WERI-Rb-1 (cell line): ENCODE measurements around the gene CDKAL1.
A peak's percentile ranks its signal among the peaks of the same experiment; 100 is the strongest.
"Not testable (repeated sequence)": the region's sequence is repeated elsewhere in the genome, so short reads cannot be mapped to it uniquely, and the experiment has no call there.

Source experiments
- DNase-seq: peaks from one replicate; pipeline ENCODE4 v3.0.0-alpha.2; 2020
- H3K27ac ChIP-seq: fragments of 250-450 bp; sonication (Bioruptor Pico); 2 replicates; pipeline ENCODE4 v1.5.1; 2020; ENCODE audit warnings: mild to moderate bottlenecking, moderate library complexity
- H3K27me3 ChIP-seq: fragments of 250-450 bp; sonication (Bioruptor Pico); 2 replicates; pipeline ENCODE4 v1.5.1; 2021; ENCODE audit warnings: mild to moderate bottlenecking, low read depth, moderate library complexity; ENCODE audit not compliant: insufficient read depth, severe bottlenecking
- H3K36me3 ChIP-seq: fragments of 250-450 bp; sonication (Bioruptor Pico); 2 replicates; pipeline ENCODE4 v1.5.1; 2020; ENCODE audit warnings: mild to moderate bottlenecking, moderate library complexity
- H3K4me3 ChIP-seq: 2 replicates; pipeline ENCODE4 v1.5.1; 2011; ENCODE audit warnings: low read depth, mild to moderate bottlenecking, control low read depth, low read length
- H3K9me3 ChIP-seq: fragments of 250-450 bp; sonication (Bioruptor Pico); 2 replicates; pipeline ENCODE4 v1.5.1; 2021; ENCODE audit warnings: mild to moderate bottlenecking, moderate library complexity; ENCODE audit not compliant: severe bottlenecking
- TF ChIP-seq, protein P1 (sequence below): IDR thresholded peaks from 2 replicates; pipeline ENCODE4 v1.5.1; 2011; ENCODE audit warnings: low read depth, mild to moderate bottlenecking, control low read depth, inconsistent platforms, low read length

CDKAL1 gene

DNA sequence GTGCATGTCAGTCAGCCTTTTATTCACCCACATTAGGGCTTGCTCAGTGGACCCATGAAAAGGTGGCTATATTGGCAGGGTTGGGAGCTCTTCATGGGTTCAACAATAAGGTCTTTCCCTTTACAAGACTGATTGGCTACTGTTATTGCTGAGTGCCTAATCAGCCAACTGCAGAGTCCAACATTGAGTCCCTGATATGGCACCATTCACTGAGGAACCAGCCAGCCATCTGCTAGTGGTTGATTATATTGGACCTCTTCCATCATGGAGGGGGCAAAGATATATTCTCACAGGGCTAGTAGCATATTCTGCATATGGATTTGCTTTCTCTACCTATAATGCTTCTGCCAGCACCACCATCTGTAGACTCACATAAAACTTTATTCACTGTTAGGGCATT lies 69.9 kb downstream of the CDKAL1 start:
- no peaks in the 10 kb centered on the region for H3K9me3 ChIP-seq
- peaks cover 9% of the 10 kb centered on the region for H3K36me3 ChIP-seq
- DNase-seq = no peak
- H3K27ac ChIP-seq = no peak overlapping the region
- TF ChIP-seq, protein P1, sequence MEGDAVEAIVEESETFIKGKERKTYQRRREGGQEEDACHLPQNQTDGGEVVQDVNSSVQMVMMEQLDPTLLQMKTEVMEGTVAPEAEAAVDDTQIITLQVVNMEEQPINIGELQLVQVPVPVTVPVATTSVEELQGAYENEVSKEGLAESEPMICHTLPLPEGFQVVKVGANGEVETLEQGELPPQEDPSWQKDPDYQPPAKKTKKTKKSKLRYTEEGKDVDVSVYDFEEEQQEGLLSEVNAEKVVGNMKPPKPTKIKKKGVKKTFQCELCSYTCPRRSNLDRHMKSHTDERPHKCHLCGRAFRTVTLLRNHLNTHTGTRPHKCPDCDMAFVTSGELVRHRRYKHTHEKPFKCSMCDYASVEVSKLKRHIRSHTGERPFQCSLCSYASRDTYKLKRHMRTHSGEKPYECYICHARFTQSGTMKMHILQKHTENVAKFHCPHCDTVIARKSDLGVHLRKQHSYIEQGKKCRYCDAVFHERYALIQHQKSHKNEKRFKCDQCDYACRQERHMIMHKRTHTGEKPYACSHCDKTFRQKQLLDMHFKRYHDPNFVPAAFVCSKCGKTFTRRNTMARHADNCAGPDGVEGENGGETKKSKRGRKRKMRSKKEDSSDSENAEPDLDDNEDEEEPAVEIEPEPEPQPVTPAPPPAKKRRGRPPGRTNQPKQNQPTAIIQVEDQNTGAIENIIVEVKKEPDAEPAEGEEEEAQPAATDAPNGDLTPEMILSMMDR = no peak
- no peak overlapping the region for H3K4me3 ChIP-seq
- H3K27me3 ChIP-seq = no peaks in the 10 kb centered on the region

DNA sequence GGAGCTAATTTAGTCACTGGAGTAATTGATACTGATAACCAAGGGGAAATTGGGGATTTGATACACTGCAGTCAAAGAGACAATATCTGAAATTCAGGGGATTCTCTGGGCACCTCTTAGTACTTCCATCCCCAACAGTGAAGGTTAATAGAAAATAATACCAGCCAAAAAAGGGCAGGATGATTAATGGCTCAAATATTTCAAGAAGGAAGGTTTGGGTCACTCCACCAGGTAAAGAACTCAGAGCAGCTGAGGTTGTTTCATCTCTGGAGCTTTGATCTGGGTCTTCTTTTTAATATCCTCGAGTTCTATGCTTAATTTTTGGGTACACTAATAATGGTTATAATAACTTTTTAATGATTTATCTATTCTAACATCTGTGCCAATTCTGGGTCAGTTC lies 70.8 kb downstream of the CDKAL1 start:
- Histone ChIP-seq H3K27me3 (no peaks in the 10 kb centered on the region), H3K27ac (no peak overlapping the region; the same call in none of the 2 replicates), H3K9me3 (peaks cover 3% of the 10 kb centered on the region), H3K36me3 (peaks cover 12% of the 10 kb centered on the region), H3K4me3 (no peak overlapping the region)
- no peak for DNase-seq
- TF ChIP-seq, protein P1 = no peak

- no peak for DNase-seq
- Histone ChIP-seq H3K9me3 (peaks cover 5% of the 10 kb centered on the region), H3K27me3 (no peaks in the 10 kb centered on the region), H3K27ac (peak overlapping the region; percentile 55), H3K4me3 (no peak overlapping the region), H3K36me3 (peaks cover 13% of the 10 kb centered on the region)
- TF ChIP-seq, protein P1 = no peak
Measured at GRCh38 chr6:20605581-20605980, 71.3 kb downstream of the CDKAL1 start.

DNA sequence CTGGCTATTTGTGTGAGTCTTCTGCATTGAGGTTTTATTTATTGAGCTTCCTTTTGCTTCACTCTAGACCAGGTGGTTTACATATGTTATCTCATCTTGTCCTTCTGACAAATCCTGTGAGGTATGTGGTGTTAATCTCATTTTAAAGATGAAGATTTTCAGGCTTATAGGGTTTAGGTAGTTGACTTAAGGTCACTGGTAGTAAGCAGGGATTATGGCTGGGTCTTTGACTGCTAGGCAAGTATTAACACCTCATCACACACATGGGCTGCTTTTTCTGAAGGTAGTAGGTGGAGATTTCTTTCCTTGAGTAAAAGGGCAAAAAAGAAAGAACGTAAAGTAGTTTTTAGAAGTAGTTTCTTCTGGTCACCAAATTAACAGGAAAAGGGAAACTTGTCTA lies 72.6 kb downstream of the CDKAL1 start:
- peak; percentile 76 for DNase-seq
- TF ChIP-seq, protein P1 = no peak
- Histone ChIP-seq H3K9me3 (peaks cover 5% of the 10 kb centered on the region), H3K27ac (peak overlapping the region; percentile 67), H3K4me3 (peak overlapping the region; percentile 29), H3K27me3 (no peaks in the 10 kb centered on the region), H3K36me3 (peaks cover 13% of the 10 kb centered on the region)

DNA sequence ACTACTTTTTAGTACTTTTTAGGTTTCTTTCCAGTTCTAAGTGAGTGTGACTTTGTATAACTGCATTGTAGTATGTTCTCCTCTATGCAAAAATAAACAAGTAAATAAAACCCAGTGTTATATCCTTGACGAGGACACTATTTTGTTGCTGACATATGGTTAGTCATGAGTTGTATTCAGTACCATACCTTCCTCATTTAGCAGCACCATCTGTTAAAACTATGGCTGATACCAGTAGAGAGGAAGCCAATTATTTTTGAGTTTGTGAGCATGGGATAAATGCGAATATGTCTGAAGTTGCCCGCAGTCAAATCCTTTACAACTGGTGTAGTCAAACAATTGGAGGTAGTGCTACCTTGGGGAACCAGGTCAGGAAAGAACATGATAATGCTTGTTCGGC lies 74.1 kb downstream of the CDKAL1 start:
- Histone ChIP-seq H3K36me3 (peaks cover 9% of the 10 kb centered on the region), H3K4me3 (no peak overlapping the region), H3K9me3 (peaks cover 5% of the 10 kb centered on the region), H3K27me3 (no peaks in the 10 kb centered on the region), H3K27ac (peak overlapping the region; percentile 67)
- TF ChIP-seq, protein P1 = no peak
- DNase-seq = no peak

DNA sequence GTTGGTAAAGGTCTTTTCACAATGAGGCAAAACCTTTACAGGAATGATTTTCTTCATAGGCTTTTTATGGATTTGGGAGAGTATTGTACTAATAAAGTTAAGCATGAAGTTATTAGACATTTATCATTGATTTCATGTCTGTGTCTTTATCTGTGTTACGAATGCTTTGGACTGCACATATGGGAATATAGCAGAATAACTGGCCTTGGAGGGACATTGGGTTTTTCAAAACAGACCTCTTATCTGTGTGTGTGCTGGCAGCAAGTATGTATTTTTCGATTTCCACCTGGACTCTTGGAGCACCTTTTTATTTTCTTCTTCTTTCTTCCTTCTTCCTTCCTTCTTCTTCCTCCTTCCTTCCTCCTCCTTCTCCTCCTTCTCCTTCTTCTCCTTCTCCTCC lies 74.6 kb downstream of the CDKAL1 start:
- H3K4me3 ChIP-seq = no peak overlapping the region
- H3K27me3 ChIP-seq = no peaks in the 10 kb centered on the region
- peaks cover 8% of the 10 kb centered on the region for H3K36me3 ChIP-seq
- TF ChIP-seq, protein P1 = no peak
- peak overlapping the region; percentile 67 for H3K27ac ChIP-seq
- H3K9me3 ChIP-seq = peaks cover 5% of the 10 kb centered on the region
- DNase-seq = no peak

DNA sequence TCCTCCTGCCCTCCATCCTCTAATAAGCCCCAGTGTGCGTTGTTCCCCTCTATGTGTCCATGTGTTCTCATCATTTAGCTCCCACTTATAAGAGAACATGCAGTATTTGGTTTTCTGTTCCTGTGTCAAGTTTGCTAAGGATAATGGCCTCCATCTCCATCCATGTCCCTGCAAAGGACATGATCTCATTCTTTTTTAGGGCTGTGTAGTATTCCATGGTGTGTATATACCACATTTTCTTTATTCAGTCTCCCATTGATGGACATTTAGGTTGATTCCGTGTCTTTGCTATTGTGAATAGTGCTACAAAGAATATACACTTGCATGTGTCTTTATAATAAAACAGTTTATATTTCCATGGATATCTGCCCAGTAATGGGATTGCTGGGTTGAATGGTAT lies 75.7 kb downstream of the CDKAL1 start:
- not testable (repeated sequence) for H3K4me3 ChIP-seq, H3K36me3 ChIP-seq

More for the DNA sequence above, 75.7 kb downstream of the CDKAL1 start:
- H3K27ac ChIP-seq, DNase-seq, H3K9me3 ChIP-seq, H3K27me3 ChIP-seq: not testable (repeated sequence)
